Osteocyte (in vitro differentiated cells): Measurements from ENCODE around the gene MYH3. TPM values are rescaled to one million over a fixed set of nuclear protein-coding genes. Genes with fewer than 3 reads are reported as not detected.

Experiments
- DNase-seq: peaks from one replicate; pipeline ENCODE4 v3.0.0; 2021; ENCODE audit warnings: mixed read lengths; ENCODE audit not compliant: unreplicated experiment; ENCODE audit errors: extremely low spot score
- H3K27ac Mint-ChIP-seq: one replicate; pipeline ENCODE4 v1.8.0; 2021; ENCODE audit warnings: mild to moderate bottlenecking, mixed read lengths; ENCODE audit not compliant: unreplicated experiment
- H3K27me3 Mint-ChIP-seq: one replicate; pipeline ENCODE4 v1.8.0; 2021; ENCODE audit warnings: mixed read lengths; ENCODE audit not compliant: unreplicated experiment
- H3K36me3 Mint-ChIP-seq: one replicate; pipeline ENCODE4 v1.8.0; 2021; ENCODE audit warnings: mixed read lengths; ENCODE audit not compliant: unreplicated experiment
- H3K4me1 Mint-ChIP-seq: one replicate; pipeline ENCODE4 v1.8.0; 2021; ENCODE audit warnings: mixed read lengths; ENCODE audit not compliant: unreplicated experiment
- H3K4me3 Mint-ChIP-seq: one replicate; pipeline ENCODE4 v1.8.0; 2021; ENCODE audit warnings: mild to moderate bottlenecking, moderate library complexity, mixed read lengths; ENCODE audit not compliant: unreplicated experiment
- H3K9me3 Mint-ChIP-seq: one replicate; pipeline ENCODE4 v1.8.0; 2021; ENCODE audit warnings: mixed read lengths; ENCODE audit not compliant: unreplicated experiment
- CTCF ChIP-seq: fragments of 200-600 bp; sonication (generic); IDR thresholded peaks from 2 replicates; pipeline ENCODE4 v1.5.0; 2021; ENCODE audit warnings: antibody characterized with exemption, mild to moderate bottlenecking, moderate library complexity
- total RNA-seq: library from RNA; stranded (reverse); gene quantifications from 2 replicates; pipeline ENCODE4 v1.2.1, GENCODE V29; 2021

Gene MYH3
- total RNA-seq, 1 donor from 2014 or later: 2.4 TPM

- H3K27ac Mint-ChIP-seq: no peak overlapping the region
- no peaks in the 10 kb centered on the region for H3K9me3 Mint-ChIP-seq
- H3K27me3 Mint-ChIP-seq: no peaks in the 10 kb centered on the region
Measured at GRCh38 chr17:10640475-10640874, 16.6 kb downstream of the MYH3 start.

GRCh38 chr17:10638151-10638550 lies 19.0 kb downstream of the MYH3 start:
- no peaks in the 10 kb centered on the region for H3K9me3 Mint-ChIP-seq
- no peaks in the 10 kb centered on the region for H3K4me1 Mint-ChIP-seq
- H3K27ac Mint-ChIP-seq: no peak overlapping the region
- TF ChIP-seq CTCF: no peak
- DNase-seq: no peak
- H3K36me3 Mint-ChIP-seq: peaks cover 28% of the 10 kb centered on the region
- no peak overlapping the region for H3K4me3 Mint-ChIP-seq
- H3K27me3 Mint-ChIP-seq: no peaks in the 10 kb centered on the region

More at GRCh38 chr17:10640475-10640874, 16.6 kb downstream of the MYH3 start:
- DNase-seq: no peak
- H3K36me3 Mint-ChIP-seq: peaks cover 24% of the 10 kb centered on the region
- no peak for TF ChIP-seq CTCF
- H3K4me1 Mint-ChIP-seq: no peaks in the 10 kb centered on the region
- H3K4me3 Mint-ChIP-seq: no peak overlapping the region

- Mint-ChIP-seq H3K4me3 (no peak overlapping the region), H3K36me3 (peaks cover 21% of the 10 kb centered on the region)
- TF ChIP-seq CTCF: no peak
Measured at GRCh38 chr17:10635290-10635689, 21.8 kb downstream of the MYH3 start.

GRCh38 chr17:10633738-10634379 lies 23.2 kb downstream of the MYH3 start:
- Mint-ChIP-seq H3K27me3 (no peaks in the 10 kb centered on the region), H3K27ac (no peak overlapping the region), H3K36me3 (peaks cover 9% of the 10 kb centered on the region), H3K4me1 (peaks cover 3% of the 10 kb centered on the region), H3K4me3 (no peak overlapping the region), H3K9me3 (no peaks in the 10 kb centered on the region)
- DNase-seq: no peak
- no peak for TF ChIP-seq CTCF

More at GRCh38 chr17:10635290-10635689, 21.8 kb downstream of the MYH3 start:
- H3K27me3 Mint-ChIP-seq: no peaks in the 10 kb centered on the region
- H3K27ac Mint-ChIP-seq: no peak overlapping the region
- H3K9me3 Mint-ChIP-seq: no peaks in the 10 kb centered on the region
- H3K4me1 Mint-ChIP-seq: peaks cover 3% of the 10 kb centered on the region
- no peak for DNase-seq

GRCh38 chr17:10631701-10632100 lies 25.4 kb downstream of the MYH3 start:
- H3K4me1 Mint-ChIP-seq: peaks cover 3% of the 10 kb centered on the region
- H3K36me3 Mint-ChIP-seq: peaks cover 4% of the 10 kb centered on the region
- TF ChIP-seq CTCF: no peak
- no peak for DNase-seq
- no peaks in the 10 kb centered on the region for H3K9me3 Mint-ChIP-seq
- no peaks in the 10 kb centered on the region for H3K27me3 Mint-ChIP-seq
- no peak overlapping the region for H3K27ac Mint-ChIP-seq
- no peak overlapping the region for H3K4me3 Mint-ChIP-seq
